Transverse colon (tissue), 4 donors: Measurements from ENCODE around the gene ZC3H12D.

ENCODE experiments used
- EP300 ChIP-seq: sonication (generic); formaldehyde crosslinking; IDR thresholded peaks from one replicate; pipeline ENCODE4 v1.6.1; 2017; ENCODE audit warnings: antibody characterized with exemption, low read depth
- POLR2A ChIP-seq: fragments of 450-650 bp; IDR thresholded peaks from one replicate; pipeline ENCODE4 v1.6.1; 2016; ENCODE audit warnings: antibody characterized with exemption, mild to moderate bottlenecking, moderate library complexity
- POLR2AphosphoS5 ChIP-seq, 3 donors: sonication (generic); formaldehyde crosslinking; IDR thresholded peaks; one replicate each; pipeline ENCODE4 v1.6.1; 2016; ENCODE audit warnings: antibody characterized with exemption in 3 of 3
- TF ChIP-seq, protein P1 (sequence below), 5 experiments: fragments of 200-600 bp in 3 of 5; fragments of 450-650 bp in 2 of 5; sonication (generic) in 3 of 5; IDR thresholded peaks; 1 replicate in 2 of 5; 2 replicates in 3 of 5; pipeline ENCODE4 v1.5.1; 2016 to 2017; ENCODE audit warnings: antibody characterized with exemption in 5 of 5, inconsistent platforms in 3 of 5, mild to moderate bottlenecking in 2 of 5, moderate library complexity in 1 of 5

DNA sequence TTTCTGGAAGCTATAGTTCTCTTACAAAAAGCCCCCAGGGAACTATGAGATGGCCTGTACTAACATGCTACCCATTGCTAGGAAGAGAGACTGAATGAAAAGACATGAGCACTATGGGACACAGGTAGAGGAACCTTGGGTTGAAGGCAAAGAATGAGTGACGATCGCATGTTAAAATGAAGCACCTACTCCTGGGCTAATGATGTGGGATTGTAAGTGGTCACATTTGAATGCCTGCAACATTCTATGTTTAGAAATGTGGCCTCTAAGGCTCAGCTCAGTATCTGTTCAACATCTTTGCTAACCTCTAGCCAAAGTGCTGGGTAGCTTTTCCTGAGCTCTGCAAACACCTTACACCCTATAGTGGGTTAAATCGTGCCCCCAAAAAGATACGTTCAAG lies 5.2 kb upstream of the ZC3H12D start:
- TF ChIP-seq, protein P1, sequence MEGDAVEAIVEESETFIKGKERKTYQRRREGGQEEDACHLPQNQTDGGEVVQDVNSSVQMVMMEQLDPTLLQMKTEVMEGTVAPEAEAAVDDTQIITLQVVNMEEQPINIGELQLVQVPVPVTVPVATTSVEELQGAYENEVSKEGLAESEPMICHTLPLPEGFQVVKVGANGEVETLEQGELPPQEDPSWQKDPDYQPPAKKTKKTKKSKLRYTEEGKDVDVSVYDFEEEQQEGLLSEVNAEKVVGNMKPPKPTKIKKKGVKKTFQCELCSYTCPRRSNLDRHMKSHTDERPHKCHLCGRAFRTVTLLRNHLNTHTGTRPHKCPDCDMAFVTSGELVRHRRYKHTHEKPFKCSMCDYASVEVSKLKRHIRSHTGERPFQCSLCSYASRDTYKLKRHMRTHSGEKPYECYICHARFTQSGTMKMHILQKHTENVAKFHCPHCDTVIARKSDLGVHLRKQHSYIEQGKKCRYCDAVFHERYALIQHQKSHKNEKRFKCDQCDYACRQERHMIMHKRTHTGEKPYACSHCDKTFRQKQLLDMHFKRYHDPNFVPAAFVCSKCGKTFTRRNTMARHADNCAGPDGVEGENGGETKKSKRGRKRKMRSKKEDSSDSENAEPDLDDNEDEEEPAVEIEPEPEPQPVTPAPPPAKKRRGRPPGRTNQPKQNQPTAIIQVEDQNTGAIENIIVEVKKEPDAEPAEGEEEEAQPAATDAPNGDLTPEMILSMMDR (IDR thresholded peaks at IDR 0.05), result no peak
- no peak for TF ChIP-seq POLR2A
- no peak for TF ChIP-seq POLR2AphosphoS5 (IDR thresholded peaks at IDR 0.05)
- TF ChIP-seq EP300, result no peak
